Ramos (cell line): ENCODE measurements around the gene LRRC4.

ENCODE experiments used
- in situ Hi-C: fragments of 300-500 bp; cut with MboI; formaldehyde crosslinking; loops from one replicate; pipeline ENCODE4 v1.14.3; 2022; ENCODE audit warnings: low sequenced_read_pairs; ENCODE audit not compliant: unreplicated experiment

Gene LRRC4

GRCh38 chr7:128030654-128031611 is at the start of gene LRRC4:
Gene LRRC4 (minus strand): TSS chr7:128031437. CDS start chr7:128030640, 797 bp downstream.
- in situ Hi-C loops = no loop called here

- in situ Hi-C loops = no loop called here
Observed at GRCh38 chr7:128080169-128080568, 48.9 kb upstream of the LRRC4 start.

GRCh38 chr7:128078309-128078708 is 47.1 kb upstream of the LRRC4 start:
- in situ Hi-C loops = no loop called here

- in situ Hi-C loops = no loop called here
Observed at GRCh38 chr7:128076796-128077271, 45.6 kb upstream of the LRRC4 start.

GRCh38 chr7:128076196-128076795 is 45.1 kb upstream of the LRRC4 start:
- in situ Hi-C loops = no loop called here

- in situ Hi-C loops = no loop called here
Observed at GRCh38 chr7:128075242-128076095, 44.2 kb upstream of the LRRC4 start.

- in situ Hi-C loops = no loop called here
Observed at GRCh38 chr7:128074736-128075135, 43.5 kb upstream of the LRRC4 start.

- in situ Hi-C loops = no loop called here
Observed at GRCh38 chr7:128074336-128074735, 43.1 kb upstream of the LRRC4 start.

GRCh38 chr7:128073671-128074310 is 42.6 kb upstream of the LRRC4 start:
- in situ Hi-C loops = no loop called here

- in situ Hi-C loops = no loop called here
Observed at GRCh38 chr7:128071801-128072200, 40.6 kb upstream of the LRRC4 start.

GRCh38 chr7:128071376-128071775 is 40.1 kb upstream of the LRRC4 start:
- in situ Hi-C loops = no loop called here

GRCh38 chr7:128069373-128070364 is 38.4 kb upstream of the LRRC4 start:
- in situ Hi-C loops = no loop called here

GRCh38 chr7:128068785-128069184 is 37.5 kb upstream of the LRRC4 start:
- in situ Hi-C loops = no loop called here

- in situ Hi-C loops = no loop called here
Observed at GRCh38 chr7:128067983-128068382, 36.7 kb upstream of the LRRC4 start.

- in situ Hi-C loops = no loop called here
Observed at GRCh38 chr7:128066858-128067257, 35.6 kb upstream of the LRRC4 start.

GRCh38 chr7:128066395-128066794 is 35.2 kb upstream of the LRRC4 start:
- in situ Hi-C loops = no loop called here

GRCh38 chr7:128065872-128066271 is 34.6 kb upstream of the LRRC4 start:
- in situ Hi-C loops = no loop called here

GRCh38 chr7:128063088-128063487 is 31.9 kb upstream of the LRRC4 start:
- in situ Hi-C loops = no loop called here

- in situ Hi-C loops = no loop called here
Observed at GRCh38 chr7:128060018-128060417, 28.8 kb upstream of the LRRC4 start.
